Astrocyte of the cerebellum (primary cell): ENCODE data around the gene NMRK1.

Experiments
- DNase-seq: peaks from one replicate; pipeline ENCODE4 v3.0.0-alpha.2; 2011; ENCODE audit warnings: low read depth
- H3K4me3 ChIP-seq: 2 replicates; pipeline ENCODE4 v1.5.1; 2011; ENCODE audit warnings: mild to moderate bottlenecking, low read depth, low read length, moderate library complexity
- CTCF ChIP-seq: IDR thresholded peaks from 2 replicates; pipeline ENCODE4 v1.5.1; 2012; ENCODE audit warnings: low read length, low read depth, moderate library complexity, mild to moderate bottlenecking; ENCODE audit errors: missing control alignments
- in situ Hi-C: cut with HindIII; loops from 2 replicates; pipeline ENCODE4 v1.10.0; 2017; ENCODE audit warnings: low sequenced_read_pairs

The NMRK1 gene

GRCh38 chr9:75105019-75105540, 17.1 kb upstream of the NMRK1 start:
- DNase-seq, result no peak
- in situ Hi-C loops, result no loop called here
- TF ChIP-seq CTCF, result no peak
- no peak overlapping the region for H3K4me3 ChIP-seq

GRCh38 chr9:75104607-75105006, 16.7 kb upstream of the NMRK1 start:
- no peak for TF ChIP-seq CTCF
- H3K4me3 ChIP-seq, result no peak overlapping the region
- in situ Hi-C loops, result no loop called here
- no peak for DNase-seq

GRCh38 chr9:75102177-75102790, 14.3 kb upstream of the NMRK1 start:
- no peak for DNase-seq
- in situ Hi-C loops, result no loop called here
- no peak for TF ChIP-seq CTCF
- H3K4me3 ChIP-seq, result no peak overlapping the region

GRCh38 chr9:75101004-75101588, 13.1 kb upstream of the NMRK1 start:
- no peak for DNase-seq
- no peak overlapping the region for H3K4me3 ChIP-seq
- in situ Hi-C loops, result no loop called here

GRCh38 chr9:75096796-75097195, 8.8 kb upstream of the NMRK1 start:
- DNase-seq, result no peak
- in situ Hi-C loops, result no loop called here
- no peak for TF ChIP-seq CTCF

More at GRCh38 chr9:75101004-75101588, 13.1 kb upstream of the NMRK1 start:
- no peak for TF ChIP-seq CTCF

GRCh38 chr9:75092766-75093165, 4.8 kb upstream of the NMRK1 start:
- H3K4me3 ChIP-seq, result no peak overlapping the region
- in situ Hi-C loops, result no loop called here
- TF ChIP-seq CTCF, result no peak
- DNase-seq, result no peak

More at GRCh38 chr9:75096796-75097195, 8.8 kb upstream of the NMRK1 start:
- H3K4me3 ChIP-seq, result no peak overlapping the region
